Measurements from ENCODE around the gene C1QTNF3.
"Not testable (repeated sequence)": the region's sequence is repeated elsewhere in the genome, so short reads cannot be mapped to it uniquely, and the experiment has no call there.

The C1QTNF3 gene

DNA sequence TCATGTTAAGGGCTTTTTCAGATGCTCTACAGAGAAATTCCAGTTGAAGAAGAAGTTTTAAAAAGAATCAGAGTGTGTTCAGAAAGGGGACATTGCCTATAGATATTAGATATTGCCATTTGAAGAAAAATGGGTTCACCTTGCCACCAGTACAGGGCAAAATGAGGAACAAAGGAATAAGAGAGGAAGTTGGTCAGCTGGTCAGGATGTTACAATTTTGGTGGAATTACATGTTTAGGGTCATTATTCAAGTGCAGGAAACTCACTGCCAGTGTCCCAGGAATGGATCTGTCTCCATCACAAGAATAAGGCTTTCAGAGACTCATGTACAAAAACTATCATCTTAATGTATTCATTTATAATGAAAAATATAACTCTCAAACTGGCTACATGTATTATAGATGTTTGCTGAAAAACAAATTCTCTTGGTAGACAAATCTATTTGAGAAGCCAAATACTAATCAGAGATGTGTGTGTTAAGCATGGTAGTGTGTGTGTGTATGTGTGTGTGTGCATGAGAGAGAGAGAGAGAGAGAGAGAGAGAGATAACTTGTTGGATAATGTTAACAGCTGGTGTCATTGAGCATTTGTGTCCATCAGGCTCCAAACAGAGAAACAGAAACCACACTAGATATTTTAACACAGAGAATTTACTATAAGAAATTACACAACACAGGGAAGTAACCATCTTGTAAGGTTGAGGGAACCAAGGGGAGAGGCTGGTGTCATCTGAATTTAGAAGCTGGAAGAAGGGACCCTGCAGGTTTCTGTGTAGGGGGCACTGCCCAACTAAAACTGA, 5.0 kb upstream of the C1QTNF3 start:
- no peak for DNase-seq

DNA sequence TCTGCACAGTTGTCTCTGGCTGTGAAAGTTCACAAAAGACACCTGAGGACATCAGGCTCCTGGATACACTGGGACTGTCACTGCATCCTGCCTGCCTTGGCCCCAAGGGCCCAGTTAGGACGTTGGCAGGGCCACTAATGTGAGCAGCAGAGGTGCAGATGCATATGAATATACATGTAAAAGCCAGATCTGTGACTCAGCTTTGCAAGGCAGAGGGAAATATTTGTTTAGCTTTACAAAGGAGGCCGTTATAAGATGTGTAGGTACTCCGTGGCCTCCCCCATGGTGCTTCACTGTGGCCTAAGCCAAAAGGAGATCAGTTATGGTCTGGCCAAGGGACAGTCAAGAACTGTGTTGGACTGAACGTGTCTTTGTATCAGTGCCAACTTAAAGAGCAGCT, 4.1 kb upstream of the C1QTNF3 start:
- DNase-seq = no peak

GRCh38 chr5:34045996-34046395, 3.0 kb upstream of the C1QTNF3 start:
- DNase-seq = no peak

- DNase-seq = no peak
Observed at GRCh38 chr5:34045023-34045422, 2.0 kb upstream of the C1QTNF3 start.

DNA sequence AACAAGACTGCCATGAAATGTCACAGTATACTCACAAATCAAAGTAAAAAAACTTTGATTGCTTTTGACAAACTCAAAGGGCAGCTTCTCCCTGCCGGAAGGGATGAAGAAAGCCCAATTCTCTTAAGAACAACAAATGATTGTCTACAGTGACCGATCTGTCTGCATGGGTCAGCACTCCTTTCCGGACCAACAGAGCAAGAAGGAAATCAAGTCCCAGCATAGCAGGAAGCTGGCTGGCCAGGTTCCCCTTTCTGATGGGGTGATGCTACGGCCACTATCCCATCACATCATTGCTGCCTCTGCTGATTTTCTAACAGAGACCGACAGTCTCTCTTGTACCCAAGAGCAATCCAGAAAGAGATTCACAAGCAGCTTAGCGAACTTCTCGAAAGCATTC, 692 bp downstream of the C1QTNF3 start:
- no peak for DNase-seq

GRCh38 chr5:34041247-34041972, 1.6 kb downstream of the C1QTNF3 start:
- no peak for DNase-seq

- no peak for DNase-seq
Observed at GRCh38 chr5:34040472-34040871, 2.5 kb downstream of the C1QTNF3 start.

- no peak for DNase-seq
Observed at GRCh38 chr5:34039398-34040157, 3.4 kb downstream of the C1QTNF3 start.

- DNase-seq = no peak
Observed at GRCh38 chr5:34038838-34039237, 4.2 kb downstream of the C1QTNF3 start.

- no peak for DNase-seq
Observed at GRCh38 chr5:34038390-34038789, 4.6 kb downstream of the C1QTNF3 start.

GRCh38 chr5:34037726-34038125, 5.3 kb downstream of the C1QTNF3 start:
- no peak for DNase-seq

GRCh38 chr5:34035756-34036155, 7.3 kb downstream of the C1QTNF3 start:
- no peak for DNase-seq

GRCh38 chr5:34034534-34035327, 8.3 kb downstream of the C1QTNF3 start:
- DNase-seq = no peak

- no peak for DNase-seq
Observed at GRCh38 chr5:34031966-34032365, 11.0 kb downstream of the C1QTNF3 start.

DNA sequence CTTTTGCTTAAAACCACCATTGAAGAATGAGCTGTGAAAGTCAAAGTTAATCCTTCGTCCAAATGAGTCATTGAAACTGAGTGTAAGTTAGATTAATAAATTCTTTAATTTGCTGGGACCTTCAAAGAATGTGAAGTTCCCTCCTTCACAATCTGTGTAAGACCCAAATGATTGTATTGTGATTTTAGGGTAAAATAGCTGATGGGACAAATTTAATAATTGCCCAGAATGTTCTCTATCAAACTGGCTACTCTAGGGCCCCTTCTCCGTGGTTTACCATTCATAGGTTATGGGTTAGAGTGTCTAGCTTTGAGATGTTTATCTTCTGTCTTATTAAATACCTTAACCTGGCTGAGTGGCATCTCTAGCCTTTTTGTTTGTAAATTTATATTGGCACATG, 11.9 kb downstream of the C1QTNF3 start:
- no peak for DNase-seq

- not testable (repeated sequence) for DNase-seq
Observed at GRCh38 chr5:34030585-34030984, 12.4 kb downstream of the C1QTNF3 start.

DNA sequence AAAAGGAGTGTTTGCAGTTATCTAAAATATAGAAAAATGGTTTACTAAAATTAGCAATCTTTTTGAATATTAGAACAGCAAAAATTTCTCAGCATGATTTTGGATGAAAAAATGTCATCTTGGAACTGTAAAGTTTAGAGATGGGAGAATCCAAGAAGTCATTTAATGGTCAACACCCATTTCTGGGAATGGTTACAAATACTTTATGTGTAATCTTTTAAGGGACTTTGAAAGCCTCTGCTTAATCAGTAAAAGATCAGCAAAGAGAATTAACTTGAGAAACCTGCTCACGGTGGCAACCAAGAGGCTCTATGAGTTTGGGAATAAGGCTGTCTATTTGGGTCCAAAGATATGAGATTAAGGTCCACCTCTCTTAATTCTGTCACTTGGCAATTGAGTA, 13.0 kb downstream of the C1QTNF3 start:
- DNase-seq = no peak

- no peak for DNase-seq
Observed at GRCh38 chr5:34028349-34028748, 14.7 kb downstream of the C1QTNF3 start.

DNA sequence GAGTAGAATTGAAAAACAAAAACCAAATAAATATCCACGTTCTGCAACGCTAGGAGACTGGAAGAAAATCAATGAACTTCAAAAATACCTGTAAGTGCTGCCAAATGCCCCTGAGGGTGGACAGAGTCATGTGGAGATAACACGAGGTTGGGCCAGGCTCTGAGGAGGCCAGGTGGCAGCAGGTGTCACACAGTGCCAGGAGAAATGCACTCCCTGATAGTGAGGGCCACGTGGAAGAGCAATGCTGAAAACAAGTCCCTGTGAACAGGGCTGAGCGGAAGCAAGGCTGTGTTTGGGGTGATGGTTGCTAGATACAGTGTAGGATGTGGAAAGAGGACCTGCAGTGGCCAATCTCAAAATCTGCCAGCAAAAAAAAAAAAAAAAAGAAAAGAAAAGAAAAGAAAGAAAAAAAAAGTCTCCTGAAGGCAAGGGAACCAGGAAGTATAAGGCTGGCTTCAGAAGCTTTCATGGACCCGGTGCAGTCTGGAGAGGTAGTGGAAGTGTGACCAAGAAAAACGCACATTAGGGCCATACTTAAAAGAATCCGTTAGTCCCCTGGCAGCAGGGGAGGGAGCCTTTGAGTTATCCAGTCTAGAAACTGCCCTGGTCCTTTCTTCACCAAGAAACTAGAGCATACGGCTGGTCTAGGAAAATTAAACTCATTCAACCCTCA, 16.8 kb downstream of the C1QTNF3 start:
- DNase-seq = no peak

DNA sequence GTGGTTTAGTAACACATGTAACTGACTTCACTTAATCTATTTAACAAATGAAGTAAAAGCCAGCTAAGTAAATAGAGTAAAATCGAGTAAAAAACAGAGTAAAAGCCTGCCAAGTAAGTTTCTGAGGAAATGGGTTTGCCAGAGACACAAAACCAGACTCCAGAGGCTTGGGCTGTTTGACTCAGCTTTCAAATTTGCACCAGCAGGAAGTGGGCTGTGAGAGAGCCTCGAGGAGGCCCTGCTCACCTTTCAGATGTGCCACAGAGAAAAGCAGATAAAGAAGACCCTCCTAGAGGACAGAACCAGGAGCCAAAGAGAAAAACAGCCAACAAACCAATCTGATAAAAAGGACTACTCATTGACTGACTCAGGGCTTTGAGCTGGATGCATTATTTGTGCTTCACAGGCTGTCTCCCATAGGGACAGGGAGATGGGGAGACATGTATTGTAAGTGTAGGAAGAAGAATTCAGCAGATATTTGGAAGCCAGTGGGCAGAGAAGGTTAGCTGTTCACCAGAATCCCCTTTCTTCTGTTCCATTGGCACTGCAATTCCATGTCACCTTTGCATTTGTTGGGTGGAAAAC, 20.8 kb downstream of the C1QTNF3 start:
- DNase-seq = no peak

- no peak for DNase-seq
Observed at GRCh38 chr5:34021334-34021733, 21.7 kb downstream of the C1QTNF3 start.

GRCh38 chr5:34020726-34021125, 22.3 kb downstream of the C1QTNF3 start:
- no peak for DNase-seq
